GM18868 (cell line): ENCODE measurements around the gene KRT6C.
"Not testable (repeated sequence)": the region's sequence is repeated elsewhere in the genome, so short reads cannot be mapped to it uniquely, and the experiment has no call there.

Experiments used
- ATAC-seq: cut with Tn5 transposase; IDR thresholded peaks from one replicate; pipeline ENCODE4 v1.9.1; 2021; ENCODE audit warnings: mild to moderate bottlenecking, moderate library complexity; ENCODE audit not compliant: unreplicated experiment

KRT6C gene

DNA sequence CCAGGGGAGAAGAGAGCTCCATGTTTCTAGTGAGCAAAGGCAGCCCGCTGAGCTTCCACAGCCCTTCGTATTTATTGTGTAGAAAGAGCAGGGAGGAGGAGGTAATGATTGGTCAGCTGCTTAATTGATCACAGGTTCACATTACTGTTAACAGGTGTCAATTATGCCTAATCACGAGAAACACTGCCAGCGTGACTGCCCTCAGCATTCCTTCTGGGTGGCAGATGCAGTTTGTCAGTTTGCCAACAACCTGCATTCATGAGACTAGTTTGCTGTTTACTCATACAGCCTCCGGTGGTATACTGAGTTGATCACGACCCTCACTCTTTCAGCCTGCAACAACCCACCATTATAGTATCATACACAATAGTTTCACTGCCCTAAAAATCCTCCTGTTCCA, 27.0 kb upstream of the KRT6C start:
- not testable (repeated sequence) for ATAC-seq

DNA sequence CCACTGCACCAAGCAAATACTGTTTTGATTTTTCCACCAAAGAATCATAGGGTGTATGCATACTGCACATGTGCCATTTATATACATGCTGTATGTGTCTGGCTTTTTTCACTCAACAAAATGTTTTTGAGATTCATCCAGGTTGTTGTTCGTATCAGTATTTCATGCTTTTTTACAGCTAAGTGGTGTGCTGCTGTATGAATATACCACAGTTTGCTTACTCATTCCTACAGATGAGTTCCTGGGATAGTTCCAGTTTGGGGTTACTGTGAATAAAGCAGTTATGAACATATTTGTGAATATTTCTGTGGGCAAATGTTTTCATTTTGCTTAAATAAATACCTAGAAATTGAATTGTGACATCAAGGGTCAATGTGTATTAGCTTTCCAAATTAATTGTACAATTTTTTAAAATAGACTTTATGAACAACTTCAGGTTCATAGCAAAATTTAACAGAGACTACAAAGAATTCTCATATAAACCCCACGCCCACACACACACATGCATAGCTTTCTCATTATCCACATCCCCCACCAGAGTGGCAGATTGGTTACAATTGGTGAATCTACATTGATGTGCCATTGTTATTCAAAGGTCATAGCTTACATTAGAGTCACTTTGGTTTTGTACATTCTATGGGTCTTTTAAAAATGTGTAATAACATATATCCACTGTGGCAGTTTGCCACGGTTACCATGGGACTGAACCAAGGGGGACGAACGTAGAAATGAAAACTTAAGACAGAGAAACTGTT, 26.4 kb upstream of the KRT6C start:
- ATAC-seq = no peak

DNA sequence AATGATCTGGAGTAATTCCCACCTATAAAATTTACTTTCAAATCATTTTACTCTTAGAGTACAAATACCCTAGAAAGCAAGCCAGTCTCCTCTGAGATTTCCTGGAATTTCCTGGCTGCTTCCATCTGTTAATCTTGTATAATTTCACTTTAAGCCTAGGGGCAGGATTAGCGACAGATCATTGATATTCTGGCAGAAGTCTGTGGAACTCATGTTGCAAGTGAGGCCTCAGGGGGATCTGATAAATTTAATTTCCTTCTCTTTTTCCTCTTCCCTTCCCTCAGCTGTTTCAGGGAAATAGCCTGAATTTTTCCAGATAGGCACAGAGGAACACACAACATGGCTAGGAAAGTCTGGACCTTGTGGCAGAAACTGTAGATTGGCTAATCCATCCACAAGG, 25.3 kb upstream of the KRT6C start:
- ATAC-seq = no peak

DNA sequence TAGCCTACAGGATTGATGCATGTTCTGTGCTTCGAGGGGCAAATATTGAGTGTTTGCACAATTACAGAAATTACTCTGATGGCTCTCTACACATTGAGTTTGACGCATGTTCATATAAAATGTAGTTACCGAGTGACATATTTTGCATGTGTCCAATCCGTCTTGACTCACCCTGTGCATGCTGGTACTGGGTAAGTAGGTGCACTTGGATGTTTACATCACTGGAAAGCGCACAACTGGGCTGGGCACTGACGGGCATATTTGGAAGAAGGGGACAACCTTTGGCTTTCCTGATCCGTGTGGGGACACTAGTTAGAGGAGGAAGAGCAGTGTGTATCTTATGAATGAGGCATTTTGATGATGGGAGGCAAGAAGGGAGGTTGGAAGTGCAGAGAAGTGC, 24.4 kb upstream of the KRT6C start:
- no peak for ATAC-seq

DNA sequence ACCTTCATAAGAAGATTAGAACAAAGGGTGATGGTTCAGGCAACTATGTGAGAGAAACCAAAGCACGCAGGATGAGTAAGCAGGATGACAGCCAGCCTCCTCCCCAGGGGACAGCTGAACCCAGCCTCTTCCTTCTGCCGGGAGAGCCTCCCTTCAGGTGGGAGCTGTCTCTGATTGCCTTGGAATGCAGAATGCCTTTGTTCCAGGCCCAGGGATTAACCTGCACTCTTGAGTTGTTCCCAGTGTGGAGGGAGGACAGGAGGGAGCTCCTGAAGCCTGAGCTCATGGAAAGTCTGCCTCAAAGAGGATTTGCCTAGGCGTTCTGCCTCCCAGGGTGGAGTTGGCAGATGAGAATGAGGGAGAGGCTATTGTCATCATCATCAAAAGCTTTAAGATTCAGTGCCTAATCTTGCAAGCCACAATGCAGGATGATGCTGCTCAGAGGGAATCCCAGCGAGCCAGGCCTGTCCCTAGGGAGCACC, 23.0 kb upstream of the KRT6C start:
- ATAC-seq = no peak

DNA sequence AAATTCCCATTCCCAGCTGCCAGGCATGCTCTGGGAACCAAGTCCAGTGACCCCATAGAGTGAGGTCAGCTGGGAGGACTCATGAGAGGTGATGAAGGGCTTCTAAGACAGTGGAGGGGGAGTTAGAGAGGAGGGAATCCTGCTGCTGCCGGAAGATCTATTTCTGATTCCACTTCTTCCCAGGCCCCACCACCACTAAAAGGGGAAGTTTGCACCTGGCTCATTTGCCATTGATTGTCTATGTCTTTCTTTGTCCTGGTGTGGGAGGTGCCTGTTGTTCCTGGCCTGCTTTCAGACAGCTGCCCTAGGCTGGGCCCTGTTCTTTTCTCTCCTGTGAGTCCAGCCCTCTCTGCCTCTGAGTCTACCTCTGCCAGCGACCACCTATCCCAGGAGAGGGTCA, 22.4 kb upstream of the KRT6C start:
- no peak for ATAC-seq

DNA sequence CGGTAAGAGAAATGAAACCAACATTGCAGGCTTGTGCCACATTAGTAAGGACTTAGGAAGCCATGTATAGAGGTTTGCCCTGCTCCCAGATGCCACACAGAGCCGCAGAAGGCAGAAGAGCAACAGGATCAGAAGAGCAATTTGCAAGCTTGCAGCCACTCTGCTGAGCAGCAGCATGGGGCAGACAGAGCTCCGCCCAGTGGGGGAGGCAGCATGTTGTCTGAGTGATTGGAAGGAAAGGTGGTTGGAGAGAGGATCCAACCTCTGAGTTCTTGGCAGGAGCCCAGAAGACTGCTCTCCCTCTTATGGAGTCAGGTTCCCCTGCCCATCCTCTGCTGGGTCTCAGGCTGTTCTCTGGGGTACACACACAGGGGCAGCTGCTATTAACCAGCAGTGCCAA, 21.8 kb upstream of the KRT6C start:
- ATAC-seq = no peak

DNA sequence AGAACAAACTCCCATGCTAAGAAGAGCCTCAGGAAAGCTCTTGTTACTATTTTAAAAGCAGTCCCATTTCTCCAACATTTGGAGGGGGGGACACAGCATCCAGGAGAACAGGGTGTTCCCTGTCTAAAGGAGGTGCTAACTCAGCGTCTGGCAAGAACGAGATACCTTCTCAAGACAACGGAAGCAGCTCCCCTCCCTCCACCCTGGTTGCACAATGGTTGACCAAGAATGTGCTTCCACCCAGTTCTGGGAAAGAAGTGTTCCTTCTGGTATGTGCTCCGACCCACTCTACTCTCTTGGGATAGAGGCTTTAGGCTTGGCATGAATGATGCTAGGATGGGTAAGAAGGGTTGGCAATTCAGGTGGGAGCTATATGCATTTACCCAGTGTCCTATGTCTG, 20.9 kb upstream of the KRT6C start:
- no peak for ATAC-seq

DNA sequence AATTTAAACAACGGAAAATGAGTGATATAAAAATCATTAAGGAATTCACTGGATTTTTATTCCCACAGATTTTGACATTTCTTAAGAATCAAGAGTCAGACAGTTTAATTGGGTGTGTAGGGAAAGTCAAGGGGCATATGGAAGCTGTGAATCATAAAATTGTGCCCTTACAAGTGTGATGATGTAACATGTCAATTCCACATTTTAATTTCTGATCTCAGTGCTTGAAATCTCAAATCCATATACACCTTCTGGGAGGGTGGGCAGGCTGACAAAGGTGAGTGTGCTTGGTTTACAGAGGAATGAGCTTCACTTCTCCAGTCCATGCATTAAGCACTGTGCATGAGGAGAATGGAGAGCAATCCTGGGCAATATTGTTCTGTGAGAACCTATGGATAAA, 20.5 kb upstream of the KRT6C start:
- no peak for ATAC-seq

DNA sequence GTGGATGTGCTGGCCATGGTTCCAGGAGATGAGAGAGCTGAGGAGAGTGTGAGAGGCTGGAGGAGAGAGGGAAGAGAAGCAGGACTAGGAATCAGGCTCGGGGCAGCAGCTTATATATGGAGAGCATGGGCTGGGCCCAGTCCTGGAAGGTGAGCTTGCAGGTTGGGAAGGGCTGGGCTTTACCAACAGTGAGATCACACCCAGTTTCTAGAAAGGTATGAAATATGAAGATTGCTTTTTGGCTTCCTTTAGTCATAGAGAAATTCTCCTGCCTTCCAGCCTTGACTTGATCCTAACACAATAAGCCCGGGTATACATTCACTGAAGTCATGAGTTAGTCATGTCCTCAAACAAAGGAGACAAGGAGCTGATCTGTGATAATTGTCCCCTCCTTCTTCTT, 19.6 kb upstream of the KRT6C start, which contains the start of gene KRT6A:
TSS of gene KRT6A (minus strand) at position 86 of the 400 bp plus-strand sequence. CDS start at position 17, 69 bp downstream.
- ATAC-seq = no peak

DNA sequence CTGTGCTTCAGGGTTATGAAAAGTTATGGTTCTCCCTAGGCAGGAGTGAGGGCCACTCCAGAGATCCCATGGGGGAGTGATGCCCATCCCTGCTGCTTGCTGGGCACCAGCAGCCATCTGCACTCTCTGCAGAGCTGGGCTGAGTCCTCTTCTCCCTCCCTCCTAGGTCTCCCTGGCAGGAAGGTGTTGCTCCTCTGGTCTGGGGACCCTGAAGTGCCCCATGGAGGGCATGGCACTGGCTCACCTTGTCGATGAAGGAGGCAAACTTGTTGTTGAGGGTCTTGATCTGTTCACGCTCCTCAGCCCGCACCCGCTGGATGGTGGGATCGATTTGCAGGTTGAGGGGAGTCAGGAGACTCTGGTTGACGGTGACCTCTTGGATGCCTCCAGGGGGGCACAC, 18.8 kb upstream of the KRT6C start:
- not testable (repeated sequence) for ATAC-seq

DNA sequence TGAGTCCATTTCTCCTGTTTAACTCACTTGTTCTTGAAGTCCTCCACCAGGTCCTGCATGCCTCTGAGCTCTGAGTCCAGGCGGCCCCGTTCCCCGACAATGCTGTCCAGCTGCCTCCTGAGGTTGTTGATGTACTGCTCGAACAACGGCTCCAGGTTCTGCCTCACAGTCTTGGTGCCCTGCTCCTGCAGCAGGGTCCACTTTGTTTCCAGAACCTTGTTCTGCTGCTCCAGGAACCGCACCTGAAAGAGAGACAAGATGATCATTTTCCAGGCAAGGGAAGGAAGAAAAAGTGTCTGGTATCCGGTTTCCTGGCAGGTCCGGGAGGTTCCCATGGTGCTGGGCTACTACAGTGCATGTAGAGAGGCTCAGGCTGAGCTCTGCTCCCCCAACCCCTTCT, 17.9 kb upstream of the KRT6C start:
- not testable (repeated sequence) for ATAC-seq

DNA sequence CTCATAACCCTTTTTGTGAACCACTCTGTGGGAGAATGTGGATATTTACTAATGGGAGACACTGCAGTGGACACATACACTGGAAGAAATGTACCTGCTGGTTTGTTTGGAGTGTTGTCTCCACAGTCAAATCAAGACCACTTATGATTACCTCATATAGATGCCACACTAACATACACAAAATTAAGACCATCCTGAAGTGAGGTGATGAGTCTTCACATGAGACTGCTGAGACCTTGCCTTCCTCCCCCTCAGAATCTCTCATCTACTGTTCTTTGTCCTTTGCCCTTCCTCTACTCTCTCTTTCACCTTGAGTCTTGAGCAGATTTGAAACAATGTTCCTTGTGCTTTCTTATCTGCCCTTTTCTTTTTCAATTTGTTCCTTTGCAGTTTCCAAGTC, 15.1 kb upstream of the KRT6C start:
- no peak for ATAC-seq

DNA sequence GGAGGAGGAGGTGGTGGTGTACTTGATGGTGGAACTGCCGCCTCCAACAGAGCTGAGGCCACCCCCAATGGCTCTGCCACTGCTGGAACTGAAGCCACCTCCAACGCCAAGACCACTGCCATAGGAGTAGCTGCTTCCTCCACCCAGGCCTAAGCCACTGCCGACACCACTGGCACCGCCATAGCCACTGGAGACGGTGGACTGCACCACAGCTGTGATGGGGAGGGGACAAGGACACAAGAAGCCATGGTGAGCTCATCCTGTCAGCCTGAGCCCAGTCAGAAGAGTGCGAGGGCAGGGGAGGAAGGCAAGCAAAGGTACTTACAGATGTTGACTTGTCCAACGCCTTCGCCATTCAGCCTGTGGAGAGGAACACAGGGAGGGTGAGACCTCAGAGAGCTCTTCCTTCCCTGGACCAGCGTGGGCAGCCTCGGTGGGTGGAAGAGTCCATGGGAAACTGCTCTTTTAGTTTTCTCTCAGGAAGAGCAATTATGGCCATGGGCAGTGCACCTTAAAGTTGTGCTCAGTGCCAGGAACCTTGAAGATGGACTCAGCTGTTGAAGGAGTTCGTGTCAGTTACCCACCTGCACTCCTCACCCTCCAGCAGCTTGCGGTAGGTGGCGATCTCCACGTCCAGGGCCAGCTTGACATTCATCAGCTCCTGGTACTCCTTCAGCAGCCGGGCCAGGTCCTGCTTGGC, 14.3 kb upstream of the KRT6C start:
- ATAC-seq = not testable (repeated sequence)

DNA sequence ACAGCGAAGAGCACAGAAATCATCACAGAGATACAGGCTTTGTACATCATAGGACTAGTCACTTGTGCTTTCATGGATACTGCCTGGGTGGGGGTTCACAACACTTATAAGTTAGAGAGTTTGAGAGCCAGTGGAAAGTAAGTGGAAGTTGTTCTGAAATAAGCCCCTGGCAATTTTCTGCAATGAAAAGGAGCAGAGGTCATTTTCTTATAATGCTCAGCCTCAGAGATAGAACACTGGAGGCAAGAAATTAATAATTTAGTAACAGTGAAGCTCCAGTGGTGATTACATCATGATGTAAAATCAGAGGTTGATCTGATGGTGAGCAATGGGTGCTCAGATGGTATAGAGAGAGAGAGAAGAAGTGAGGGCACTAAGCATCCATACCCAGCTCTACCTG, 13.6 kb upstream of the KRT6C start:
- no peak for ATAC-seq

DNA sequence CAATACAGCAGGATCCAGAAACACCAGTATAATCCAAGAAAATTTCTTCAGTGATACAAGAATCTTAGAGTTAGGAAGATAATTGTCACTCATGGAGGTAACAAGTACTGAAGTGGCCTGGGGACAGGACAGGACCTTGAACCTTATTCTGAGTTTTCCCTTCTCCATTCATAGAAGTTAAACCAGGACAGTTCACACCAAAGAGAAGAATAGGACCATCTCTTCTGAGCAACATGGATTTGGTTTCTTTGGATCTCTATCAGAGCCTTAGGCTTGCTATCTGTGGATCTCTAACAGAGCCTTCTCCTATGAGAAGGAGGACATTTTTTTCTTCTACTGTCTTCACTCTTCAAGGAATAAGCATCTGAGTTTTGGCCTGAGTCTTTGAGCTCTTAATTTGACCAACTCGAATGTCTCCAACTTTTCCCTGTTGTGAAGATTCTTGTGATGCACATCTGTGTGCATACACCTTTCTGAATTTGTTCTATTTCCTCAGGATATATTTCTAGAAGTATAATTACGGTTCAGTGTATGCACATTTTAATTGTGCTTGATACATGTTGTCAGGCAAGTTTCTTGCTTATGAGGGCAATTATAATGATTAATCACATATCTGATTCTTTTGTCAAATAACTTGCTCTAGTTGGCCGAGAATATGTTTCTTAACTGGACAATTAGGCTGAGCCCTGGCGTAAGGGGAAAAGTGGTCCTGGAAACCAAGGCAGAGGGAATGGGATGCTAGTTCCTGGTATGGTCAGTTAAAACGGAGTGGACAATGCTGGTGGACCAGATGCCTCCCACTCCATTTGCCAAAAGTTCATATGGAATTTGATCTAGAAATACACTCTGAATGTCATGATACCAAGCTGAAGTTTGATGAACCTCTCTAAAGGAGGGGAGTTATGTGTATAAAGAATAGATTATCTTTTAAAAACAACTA, 12.8 kb upstream of the KRT6C start:
- ATAC-seq = no peak

DNA sequence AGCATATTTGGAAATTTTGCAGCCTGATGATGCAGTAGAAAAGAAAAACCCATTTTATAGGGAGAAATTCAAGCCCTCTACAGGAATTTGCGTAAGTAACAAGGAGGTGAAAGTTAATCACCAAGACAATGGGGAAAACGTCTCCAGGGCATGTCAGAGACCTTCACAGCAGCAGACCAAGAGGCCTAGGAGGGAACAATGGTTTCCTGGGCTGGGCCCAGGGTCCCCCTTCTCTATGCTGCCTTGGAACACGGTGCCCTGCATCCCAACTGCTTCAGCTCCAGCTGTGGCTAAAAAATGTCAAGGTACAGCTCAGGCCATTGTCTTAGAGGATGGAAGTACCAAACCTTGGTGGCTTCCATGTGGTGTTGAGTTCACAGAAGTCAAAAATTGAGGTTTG, 6.5 kb upstream of the KRT6C start:
- ATAC-seq = no peak

DNA sequence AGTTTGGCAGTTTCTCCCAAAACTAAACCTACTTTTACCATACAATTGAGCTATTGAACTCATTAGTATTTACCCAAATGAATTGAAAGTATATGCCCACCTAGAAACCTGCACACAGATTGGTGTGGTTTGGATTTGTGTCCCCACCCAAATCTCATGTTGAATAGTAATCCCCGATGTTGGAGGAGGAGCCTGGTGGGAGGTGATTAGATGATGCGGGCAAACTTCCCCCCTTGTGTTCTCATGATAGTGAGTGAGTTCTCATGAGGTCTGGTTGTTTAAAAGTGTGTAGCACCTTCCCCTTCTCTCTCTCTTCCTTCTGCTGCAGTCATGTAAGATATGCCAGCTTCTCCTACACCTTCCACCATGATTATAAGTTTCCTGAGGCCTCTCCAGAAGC, 4.0 kb upstream of the KRT6C start:
- no peak for ATAC-seq

DNA sequence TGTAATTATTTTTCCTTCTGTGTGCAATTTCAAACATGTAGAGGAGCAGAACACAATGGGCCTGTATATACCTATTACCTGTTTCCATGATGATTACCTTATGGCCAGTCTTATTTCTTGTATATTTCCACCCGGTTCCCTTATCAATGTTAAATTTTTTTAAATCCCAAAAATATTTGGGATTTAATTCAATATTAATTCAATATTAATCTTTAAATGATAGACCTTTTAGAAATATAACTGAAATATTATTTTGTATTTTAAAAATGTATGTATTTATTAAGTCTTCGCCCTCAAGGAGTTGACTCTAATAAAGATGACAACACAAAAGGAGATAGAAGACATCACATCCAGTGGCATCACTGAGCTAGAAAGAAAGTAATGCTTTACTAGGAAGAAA, 607 bp upstream of the KRT6C start:
- no peak for ATAC-seq

DNA sequence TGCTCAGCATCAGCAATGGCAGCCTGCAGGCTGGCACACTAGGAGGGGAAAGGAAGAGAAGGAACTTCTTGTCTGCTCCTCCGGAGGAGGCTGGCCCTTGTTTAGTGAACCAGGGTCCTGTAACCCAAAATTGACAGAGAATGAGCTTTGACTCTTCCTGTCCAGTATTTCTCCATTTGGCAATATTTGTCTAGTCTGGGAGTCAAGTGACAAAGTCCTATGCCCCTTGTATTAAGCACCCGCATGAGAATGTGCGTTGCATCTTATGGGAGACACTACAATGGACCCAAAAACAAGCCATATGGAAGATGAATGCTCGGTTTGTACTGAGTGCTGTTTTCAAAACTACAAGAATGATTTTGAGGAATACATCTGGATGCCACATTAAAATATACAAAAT, 3.8 kb downstream of the KRT6C start:
- ATAC-seq = no peak

DNA sequence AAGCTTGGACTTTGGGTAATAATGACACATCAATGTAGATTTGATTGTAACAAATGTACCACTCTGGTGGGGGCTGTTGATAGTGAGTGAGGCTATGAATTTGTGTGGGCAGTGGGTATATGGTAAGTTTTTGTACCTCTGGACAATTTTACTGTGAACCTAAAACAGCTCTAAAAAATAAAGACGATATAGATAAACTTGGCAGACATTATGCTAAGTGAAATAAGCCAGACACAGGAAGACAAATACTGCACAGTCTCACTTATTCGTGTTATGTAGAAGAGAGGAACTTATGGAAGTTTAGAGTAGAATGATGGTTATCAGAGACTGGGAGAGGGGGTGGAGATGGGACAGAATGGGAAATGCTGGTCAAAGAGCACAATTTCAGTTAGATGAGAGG, 8.7 kb downstream of the KRT6C start:
- no peak for ATAC-seq
